GM23338 (cell line): ENCODE data around the gene EPO. TPM values are rescaled to one million over a fixed set of nuclear protein-coding genes. Genes with fewer than 3 reads are reported as not detected.

Source experiments
- ATAC-seq: fragments of 200-7000 bp; cut with Tn5 transposase; 3 replicates; pipeline ENCODE4 v1.9.1; 2020
- DNase-seq: peaks from one replicate; pipeline ENCODE4 v3.0.0-alpha.2; 2015; ENCODE audit warnings: low spot score
- H2AFZ ChIP-seq: fragments of 200-600 bp; sonication (generic); 2 replicates; pipeline ENCODE4 v1.8.0; 2016; ENCODE audit warnings: antibody characterized with exemption, mild to moderate bottlenecking, moderate library complexity
- H3F3A ChIP-seq: fragments of 200-600 bp; sonication (generic); replicated peaks from 2 replicates; pipeline ENCODE4 v1.8.0; 2017; ENCODE audit warnings: antibody characterized with exemption, mixed run types, low read depth
- H3K27ac ChIP-seq: fragments of 200-600 bp; sonication (generic); 2 replicates; pipeline ENCODE4 v1.6.1; 2016; ENCODE audit warnings: low read depth
- H3K27me3 ChIP-seq: fragments of 200-600 bp; sonication (generic); 2 replicates; pipeline ENCODE4 v1.8.0; 2016; ENCODE audit warnings: mild to moderate bottlenecking, mixed run types, moderate library complexity; ENCODE audit not compliant: insufficient read depth
- H3K36me3 ChIP-seq: fragments of 200-600 bp; sonication (generic); 2 replicates; pipeline ENCODE4 v1.8.0; 2016; ENCODE audit warnings: mild to moderate bottlenecking; ENCODE audit not compliant: insufficient read depth
- H3K4me1 ChIP-seq: fragments of 200-600 bp; sonication (generic); 2 replicates; pipeline ENCODE4 v1.8.0; 2016; ENCODE audit warnings: mild to moderate bottlenecking, moderate library complexity; ENCODE audit not compliant: insufficient read depth
- H3K4me2 ChIP-seq: fragments of 200-600 bp; sonication (generic); 2 replicates; pipeline ENCODE4 v1.7.1; 2017; ENCODE audit warnings: mixed run types
- H3K4me3 ChIP-seq: fragments of 200-600 bp; sonication (generic); 2 replicates; pipeline ENCODE4 v1.6.1; 2016; ENCODE audit warnings: mixed run types
- H3K79me2 ChIP-seq: fragments of 200-600 bp; sonication (generic); replicated peaks from 2 replicates; pipeline ENCODE4 v1.8.0; 2017; ENCODE audit warnings: mild to moderate bottlenecking; ENCODE audit not compliant: insufficient read depth
- H3K9me2 ChIP-seq: fragments of 200-600 bp; sonication (generic); 2 replicates; pipeline ENCODE4 v1.8.0; 2017; ENCODE audit not compliant: insufficient read depth
- H4K20me1 ChIP-seq: fragments of 200-600 bp; sonication (generic); replicated peaks from 2 replicates; pipeline ENCODE4 v1.8.0; 2017; ENCODE audit warnings: mild to moderate bottlenecking; ENCODE audit not compliant: insufficient read depth
- H3K27ac Mint-ChIP-seq: 2 replicates; pipeline ENCODE4 v1.8.0; 2020; ENCODE audit warnings: inconsistent platforms, mild to moderate bottlenecking, moderate library complexity, mixed read lengths
- H3K27me3 Mint-ChIP-seq: 3 replicates; pipeline ENCODE4 v1.8.0; 2022; ENCODE audit warnings: low read depth, mild to moderate bottlenecking, moderate library complexity, mixed read lengths, inconsistent platforms; ENCODE audit not compliant: insufficient read depth, poor library complexity
- H3K36me3 Mint-ChIP-seq: 3 replicates; pipeline ENCODE4 v1.8.0; 2021; ENCODE audit warnings: low read depth, mild to moderate bottlenecking, inconsistent platforms, moderate library complexity, mixed read lengths
- H3K4me1 Mint-ChIP-seq: 3 replicates; pipeline ENCODE4 v1.8.0; 2020; ENCODE audit warnings: mild to moderate bottlenecking, inconsistent platforms, mixed read lengths
- H3K4me3 Mint-ChIP-seq: 3 replicates; pipeline ENCODE4 v1.8.0; 2021; ENCODE audit warnings: moderate library complexity, mild to moderate bottlenecking, inconsistent platforms, mixed read lengths
- H3K9me3 Mint-ChIP-seq: 3 replicates; pipeline ENCODE4 v1.8.0; 2020; ENCODE audit warnings: moderate library complexity, mild to moderate bottlenecking, inconsistent platforms, mixed read lengths
- CREB1 ChIP-seq: fragments of 250-450 bp; sonication (Bioruptor Pico); IDR thresholded peaks from 2 replicates; pipeline ENCODE4 v1.5.0; 2020; ENCODE audit warnings: low read depth, mild to moderate bottlenecking, moderate library complexity
- ETS1 ChIP-seq: IDR thresholded peaks from 2 replicates; pipeline ENCODE4 v1.6.1; 2016; ENCODE audit warnings: antibody characterized with exemption
- EZH2 ChIP-seq: fragments of 200-600 bp; sonication (generic); IDR thresholded peaks from one replicate; pipeline ENCODE4 v1.8.0; 2017; ENCODE audit warnings: antibody characterized with exemption, mild to moderate bottlenecking, low read depth; ENCODE audit not compliant: unreplicated experiment
- EZH2phosphoT487 ChIP-seq: fragments of 200-600 bp; sonication (generic); IDR thresholded peaks from one replicate; pipeline ENCODE4 v1.8.1; 2018; ENCODE audit warnings: antibody characterized with exemption; ENCODE audit not compliant: unreplicated experiment
- JUNB ChIP-seq: IDR thresholded peaks from one replicate; pipeline ENCODE4 v1.6.1; 2016; ENCODE audit warnings: antibody characterized with exemption; ENCODE audit not compliant: unreplicated experiment
- NANOG ChIP-seq: IDR thresholded peaks from 2 replicates; pipeline ENCODE4 v1.6.1; 2016; ENCODE audit warnings: antibody characterized with exemption, borderline replicate concordance
- POLR2AphosphoS5 ChIP-seq: IDR thresholded peaks from 2 replicates; pipeline ENCODE4 v1.6.1; 2016; ENCODE audit warnings: antibody characterized with exemption, low read depth
- STAT1 ChIP-seq: IDR thresholded peaks from one replicate; pipeline ENCODE4 v1.6.1; 2016; ENCODE audit warnings: antibody characterized with exemption; ENCODE audit not compliant: unreplicated experiment
- ZNF114 ChIP-seq: fragments of 250-450 bp; sonication (Bioruptor Pico); IDR thresholded peaks from 2 replicates; pipeline ENCODE4 v1.5.0; 2020; ENCODE audit warnings: mild to moderate bottlenecking, moderate library complexity
- ZNF462 ChIP-seq: fragments of 250-450 bp; sonication (Bioruptor Pico); IDR thresholded peaks from 2 replicates; pipeline ENCODE4 v1.5.0; 2020; ENCODE audit warnings: mild to moderate bottlenecking, moderate library complexity
- polyA plus RNA-seq: library from polyadenylated mRNA; unstranded; fragments of >200 nt; fragmentation: Nextera tagmentation; extraction: Ambion mirVana; gene quantifications from 2 replicates; pipeline ENCODE4 v1.2.1, GENCODE V29; 2016
- total RNA-seq: library from RNA; depleted of rRNA; stranded (reverse); fragments of >200 nt; shearing (Covaris generic); gene quantifications from 2 replicates; pipeline ENCODE4 v1.2.3, GENCODE V29; 2014

EPO gene
- total and polyA plus RNA-seq, 2 experiments from 2014 or later, result 1.0 TPM; not detected in 1

- Mint-ChIP-seq H3K4me3 (no peak overlapping the region), H3K27ac (no peak overlapping the region), H3K36me3 (no peaks in the 10 kb centered on the region), H3K4me1 (peaks cover 3% of the 10 kb centered on the region; the same call in 1 of the 3 replicates), H3K27me3 (peaks cover 12% of the 10 kb centered on the region), H3K9me3 (no peaks in the 10 kb centered on the region)
- no peak overlapping the region for H3K4me3 ChIP-seq
- no peaks in the 10 kb centered on the region for H3K27me3 ChIP-seq
- TF ChIP-seq EZH2 (no peak), ZNF462 (CRISPR knock-in tag) (no peak), JUNB (no peak), STAT1 (no peak), CREB1 (CRISPR knock-in tag) (no peak), EZH2phosphoT487 (no peak)
- no peaks in the 10 kb centered on the region for H3F3A ChIP-seq
- no peaks in the 10 kb centered on the region for H4K20me1 ChIP-seq
- DNase-seq (no peak), ATAC-seq (no peak)
- H3K27ac ChIP-seq, result no peak overlapping the region
- no peaks in the 10 kb centered on the region for H3K79me2 ChIP-seq
- H3K36me3 ChIP-seq, result no peaks in the 10 kb centered on the region
- no peaks in the 10 kb centered on the region for H3K4me1 ChIP-seq
- H2AFZ ChIP-seq, result peak overlapping the region; percentile 32; the same call in 1 of the 2 replicates
- H3K9me2 ChIP-seq, result no peaks in the 10 kb centered on the region
- H3K4me2 ChIP-seq, result no peak overlapping the region
Measured at GRCh38 chr7:100765250-100765649, 45.0 kb downstream of the EPO start.

GRCh38 chr7:100768784-100769183, 48.5 kb downstream of the EPO start:
- Mint-ChIP-seq H3K4me1 (no peaks in the 10 kb centered on the region), H3K9me3 (no peaks in the 10 kb centered on the region), H3K27ac (no peak overlapping the region), H3K27me3 (peaks cover 10% of the 10 kb centered on the region), H3K4me3 (no peak overlapping the region), H3K36me3 (no peaks in the 10 kb centered on the region)
- TF ChIP-seq ZNF114 (no peak), POLR2AphosphoS5 (no peak), NANOG (no peak), EZH2 (no peak), CREB1 (CRISPR knock-in tag) (no peak), ETS1 (no peak), JUNB (no peak), STAT1 (no peak)
- Histone ChIP-seq H2AFZ (no peak overlapping the region), H3K36me3 (no peaks in the 10 kb centered on the region), H3K9me2 (no peaks in the 10 kb centered on the region), H3K27ac (no peak overlapping the region), H4K20me1 (no peaks in the 10 kb centered on the region), H3K79me2 (no peaks in the 10 kb centered on the region), H3K4me1 (no peaks in the 10 kb centered on the region), H3F3A (no peaks in the 10 kb centered on the region), H3K4me2 (no peak overlapping the region), H3K27me3 (no peaks in the 10 kb centered on the region), H3K4me3 (no peak overlapping the region)
- ATAC-seq (no peak), DNase-seq (no peak)
